Measurements from ENCODE around the gene MTA2. TPM values are rescaled to one million over a fixed set of nuclear protein-coding genes. Genes with fewer than 3 reads are reported as not detected.

Gene MTA2
- total RNA-seq, 4 donors from 2014 or later: 47.9 to 74.7 (median 58.9) TPM

DNA sequence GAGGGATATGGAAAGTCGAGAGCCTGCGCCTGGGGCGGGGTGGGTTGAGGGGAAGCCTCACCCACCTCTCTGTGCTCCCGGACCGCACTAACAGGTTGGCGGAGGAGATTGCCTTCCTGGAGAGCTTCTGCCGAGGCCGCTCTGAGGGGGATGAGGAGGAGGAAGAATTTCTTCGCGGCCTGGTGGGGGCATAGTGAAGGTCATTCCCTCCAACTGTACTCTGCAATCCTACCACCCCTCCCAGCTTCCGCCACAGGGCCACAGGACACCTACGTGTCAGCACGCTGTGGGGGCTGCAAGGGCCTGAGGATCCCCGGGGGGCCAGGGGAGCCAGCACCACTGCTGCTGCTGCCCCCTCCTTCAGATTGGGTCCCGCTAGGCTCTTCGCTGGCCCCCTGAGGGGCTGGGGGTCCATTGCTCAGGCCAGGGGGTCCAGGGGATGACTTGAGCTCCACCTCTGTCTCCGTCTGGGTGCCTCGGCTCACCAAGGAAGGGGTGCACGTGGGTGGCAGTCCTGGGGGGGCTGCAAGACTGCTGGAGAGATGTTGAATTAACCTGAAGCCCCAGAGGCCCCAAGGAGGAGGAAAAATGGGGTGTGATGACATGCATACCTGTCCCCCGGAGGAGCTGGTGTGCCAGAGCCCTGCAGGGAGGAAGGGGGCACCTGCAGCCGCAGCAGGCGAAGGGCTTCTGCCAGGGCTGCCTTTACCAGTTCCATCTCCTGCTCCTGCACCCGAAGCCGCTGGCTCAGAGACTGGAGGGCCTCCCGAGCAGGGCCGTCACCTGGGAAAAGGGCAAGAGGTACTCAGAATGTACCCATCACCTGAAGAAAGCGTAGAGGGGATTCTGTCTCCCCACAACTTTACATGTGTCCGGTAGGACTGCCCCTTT lies 9.4 kb upstream of the MTA2 start:
- Histone ChIP-seq H3K27ac (peak overlapping the region; percentile 93 to 98 (median 96)), H3K36me3 (peaks cover 0 to 10% (median 0%) of the 10 kb centered on the region in 3 donors), H3K27me3 (no peaks in the 10 kb centered on the region), H3K4me1 (peaks cover 3 to 27% (median 13%) of the 10 kb centered on the region in 4 donors), H3K4me3 (peak overlapping the region; percentile 71 to 92 (median 80)), H3K9me3 (no peaks in the 10 kb centered on the region)
- DNase-seq: no peak
- TF ChIP-seq POLR2A (IDR thresholded peaks at IDR 0.05) (no peak), CTCF (IDR thresholded peaks at IDR 0.05) (no peak)

DNA sequence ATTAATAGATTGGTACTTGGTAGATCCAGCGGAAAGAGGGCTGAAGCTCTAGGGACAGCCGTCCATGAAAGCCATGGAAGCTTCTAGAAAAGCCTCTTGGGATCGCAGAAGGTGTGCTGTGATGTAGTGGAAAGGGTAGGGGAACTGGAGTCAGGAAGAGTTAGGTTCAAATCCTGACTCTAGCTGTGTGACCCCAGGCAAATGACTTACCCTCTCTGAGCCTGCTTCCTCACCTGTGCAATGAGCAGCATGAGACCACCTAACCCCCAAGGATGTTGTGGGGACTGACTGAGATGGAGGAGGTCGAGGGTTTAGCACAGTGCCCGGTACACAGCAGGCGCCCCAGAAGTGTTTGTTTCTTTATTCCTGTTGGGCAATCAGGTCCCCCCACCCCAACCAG lies 8.7 kb upstream of the MTA2 start:
- Histone ChIP-seq H3K36me3 (peaks cover 0 to 12% (median 0%) of the 10 kb centered on the region in 3 donors), H3K9me3 (no peaks in the 10 kb centered on the region), H3K4me1 (peaks cover 3 to 27% (median 13%) of the 10 kb centered on the region in 4 donors), H3K4me3 (no peak overlapping the region), H3K27me3 (no peaks in the 10 kb centered on the region), H3K27ac (no peak overlapping the region)
- TF ChIP-seq POLR2A (IDR thresholded peaks at IDR 0.05) (no peak), CTCF (IDR thresholded peaks at IDR 0.05) (no peak)
- no peak for DNase-seq

- no peak overlapping the region for H3K27ac ChIP-seq
Observed at GRCh38 chr11:62608776-62609175, 7.1 kb upstream of the MTA2 start.

GRCh38 chr11:62607714-62608113 lies 6.0 kb upstream of the MTA2 start:
- no peak for DNase-seq
- Histone ChIP-seq H3K4me1 (peaks cover 3 to 24% (median 11%) of the 10 kb centered on the region in 4 donors), H3K36me3 (peaks cover 0 to 10% (median 0%) of the 10 kb centered on the region in 3 donors), H3K4me3 (no peak overlapping the region), H3K9me3 (no peaks in the 10 kb centered on the region), H3K27ac (no peak overlapping the region), H3K27me3 (no peaks in the 10 kb centered on the region)
- no peak for TF ChIP-seq CTCF (IDR thresholded peaks at IDR 0.05)
- no peak for TF ChIP-seq POLR2A (IDR thresholded peaks at IDR 0.05)

More at GRCh38 chr11:62608776-62609175, 7.1 kb upstream of the MTA2 start:
- Histone ChIP-seq H3K36me3 (peaks cover 0 to 10% (median 0%) of the 10 kb centered on the region in 3 donors), H3K4me1 (peaks cover 3 to 24% (median 13%) of the 10 kb centered on the region in 4 donors), H3K4me3 (no peak overlapping the region), H3K9me3 (no peaks in the 10 kb centered on the region), H3K27me3 (no peaks in the 10 kb centered on the region)
- TF ChIP-seq POLR2A (IDR thresholded peaks at IDR 0.05) (no peak), CTCF (IDR thresholded peaks at IDR 0.05) (no peak)
- DNase-seq: no peak

GRCh38 chr11:62605902-62606301 lies 4.2 kb upstream of the MTA2 start:
- Histone ChIP-seq H3K9me3 (no peaks in the 10 kb centered on the region), H3K27me3 (no peaks in the 10 kb centered on the region), H3K4me3 (no peak overlapping the region), H3K36me3 (peaks cover 0 to 10% (median 0%) of the 10 kb centered on the region in 3 donors), H3K27ac (no peak overlapping the region), H3K4me1 (peaks cover 0 to 20% (median 8%) of the 10 kb centered on the region in 4 donors)
- TF ChIP-seq POLR2A (IDR thresholded peaks at IDR 0.05): no peak
- no peak for TF ChIP-seq CTCF (IDR thresholded peaks at IDR 0.05)
- DNase-seq: no peak

Data from Peyer's patch (tissue), 4 donors.